ENCODE results near the gene PLD1.
"Not testable (repeated sequence)": the region's sequence is repeated elsewhere in the genome, so short reads cannot be mapped to it uniquely, and the experiment has no call there.

PLD1 gene

GRCh38 chr3:171732756-171733155 is 77.5 kb downstream of the PLD1 start:
- no peak for DNase-seq

GRCh38 chr3:171731691-171732090 is 78.6 kb downstream of the PLD1 start:
- intact Hi-C loops (cut with DNase I) = no loop called here
- no peak for DNase-seq

More at GRCh38 chr3:171732756-171733155, 77.5 kb downstream of the PLD1 start:
- intact Hi-C loops (cut with DNase I) = no loop called here

- DNase-seq = no peak
- intact Hi-C loops (cut with DNase I) = no loop called here
Measured at GRCh38 chr3:171729452-171730334, 80.6 kb downstream of the PLD1 start.

- intact Hi-C loops (cut with DNase I) = no loop called here
- no peak for DNase-seq
Measured at GRCh38 chr3:171727288-171727687, 83.0 kb downstream of the PLD1 start.

GRCh38 chr3:171718493-171719185 is 91.6 kb downstream of the PLD1 start:
- intact Hi-C loops (cut with DNase I) = no loop called here
- no peak for DNase-seq

GRCh38 chr3:171715155-171715554 is 95.1 kb downstream of the PLD1 start:
- intact Hi-C loops (cut with DNase I) = no loop called here
- DNase-seq = no peak

GRCh38 chr3:171712171-171712938 is 97.9 kb downstream of the PLD1 start:
- intact Hi-C loops (cut with DNase I) = no loop called here
- no peak for DNase-seq

- no peak for DNase-seq
- intact Hi-C loops (cut with DNase I) = no loop called here
Measured at GRCh38 chr3:171711461-171712170, 98.7 kb downstream of the PLD1 start.

GRCh38 chr3:171710359-171710758 is 99.9 kb downstream of the PLD1 start:
- intact Hi-C loops (cut with DNase I) = no loop called here
- DNase-seq = no peak

- intact Hi-C loops (cut with DNase I) = loop anchor here (10.0 kb wide), 1 partner anchor 70 kb away; no protein-coding TSS in a partner anchor
- DNase-seq = no peak
Measured at GRCh38 chr3:171704814-171705213, 105.5 kb downstream of the PLD1 start.

- peak in 18 of 42 donors; percentile 5 to 69 (median 30) for DNase-seq
- intact Hi-C loops (cut with DNase I) = loop anchor here (10.0 kb wide), 1 partner anchor 71 kb away; no protein-coding TSS in a partner anchor
Measured at GRCh38 chr3:171704002-171704401, 106.3 kb downstream of the PLD1 start.

- DNase-seq = no peak
- intact Hi-C loops (cut with DNase I) = loop anchor here (10.0 kb wide), 1 partner anchor 72 kb away; no protein-coding TSS in a partner anchor
Measured at GRCh38 chr3:171703144-171703543, 107.1 kb downstream of the PLD1 start.

GRCh38 chr3:171700653-171701052 is 109.6 kb downstream of the PLD1 start:
- DNase-seq = no peak
- intact Hi-C loops (cut with DNase I) = loop anchor here (10.0 kb wide), 1 partner anchor 74 kb away; no protein-coding TSS in a partner anchor

GRCh38 chr3:171700157-171700556 is 110.1 kb downstream of the PLD1 start:
- intact Hi-C loops (cut with DNase I) = loop anchor here (10.0 kb wide), 1 partner anchor 75 kb away; no protein-coding TSS in a partner anchor
- no peak for DNase-seq

GRCh38 chr3:171699601-171700000 is 110.7 kb downstream of the PLD1 start:
- intact Hi-C loops (cut with DNase I) = no loop called here
- DNase-seq = no peak

- DNase-seq = no peak
- intact Hi-C loops (cut with DNase I) = no loop called here
Measured at GRCh38 chr3:171696805-171697204, 113.5 kb downstream of the PLD1 start.

GRCh38 chr3:171695426-171695825 is 114.9 kb downstream of the PLD1 start:
- no peak for DNase-seq
- intact Hi-C loops (cut with DNase I) = no loop called here

GRCh38 chr3:171694888-171695287 is 115.4 kb downstream of the PLD1 start:
- no peak for DNase-seq
- intact Hi-C loops (cut with DNase I) = no loop called here

- intact Hi-C loops (cut with DNase I); DNase-seq: not testable (repeated sequence)
Measured at GRCh38 chr3:171692551-171692950, 117.7 kb downstream of the PLD1 start.

Data from head of caudate nucleus (tissue), 42 donors.